ENCODE measurements around the gene SAG.

The SAG gene

GRCh38 chr2:233367586-233367985 is 60.0 kb downstream of the SAG start:
- no peak for TF ChIP-seq CTCF (IDR thresholded peaks at IDR 0.05)
- no peak for DNase-seq
- Mint-ChIP-seq H3K4me1 (peaks cover 15% of the 10 kb centered on the region), H3K36me3 (ENCODE audit: low read depth) (peaks cover 63% of the 10 kb centered on the region), H3K4me3 (no peak overlapping the region), H3K27ac (no peak overlapping the region), H3K9me3 (peaks cover 11% of the 10 kb centered on the region), H3K27me3 (ENCODE audit: low read depth, poor library complexity) (peaks cover 9% of the 10 kb centered on the region)

GRCh38 chr2:233368756-233369155 is 61.1 kb downstream of the SAG start:
- Mint-ChIP-seq H3K27me3 (ENCODE audit: low read depth, poor library complexity) (peaks cover 9% of the 10 kb centered on the region), H3K4me1 (peaks cover 20% of the 10 kb centered on the region), H3K4me3 (no peak overlapping the region), H3K36me3 (ENCODE audit: low read depth) (peaks cover 53% of the 10 kb centered on the region), H3K27ac (peak overlapping the region; percentile 80), H3K9me3 (peaks cover 8% of the 10 kb centered on the region)
- no peak for TF ChIP-seq CTCF (IDR thresholded peaks at IDR 0.05)
- no peak for DNase-seq

GRCh38 chr2:233369462-233369861 is 61.8 kb downstream of the SAG start:
- peaks cover 46% of the 10 kb centered on the region for H3K36me3 Mint-ChIP-seq (ENCODE audit: low read depth)
- peaks cover under 1% of the 10 kb centered on the region for H3K9me3 Mint-ChIP-seq
- no peak overlapping the region for H3K27ac Mint-ChIP-seq
- TF ChIP-seq CTCF (IDR thresholded peaks at IDR 0.05), result no peak
- H3K4me1 Mint-ChIP-seq, result peaks cover 20% of the 10 kb centered on the region
- H3K27me3 Mint-ChIP-seq (ENCODE audit: low read depth, poor library complexity), result peaks cover 9% of the 10 kb centered on the region
- DNase-seq, result no peak
- H3K4me3 Mint-ChIP-seq, result no peak overlapping the region

GRCh38 chr2:233369897-233370685 is 62.5 kb downstream of the SAG start:
- Mint-ChIP-seq H3K4me1 (peaks cover 20% of the 10 kb centered on the region), H3K4me3 (no peak overlapping the region), H3K27me3 (ENCODE audit: low read depth, poor library complexity) (peaks cover 9% of the 10 kb centered on the region), H3K27ac (no peak overlapping the region), H3K36me3 (ENCODE audit: low read depth) (peaks cover 39% of the 10 kb centered on the region), H3K9me3 (no peaks in the 10 kb centered on the region)
- DNase-seq, result no peak
- TF ChIP-seq CTCF (IDR thresholded peaks at IDR 0.05), result no peak

GRCh38 chr2:233371641-233372040 is 64.0 kb downstream of the SAG start:
- no peak overlapping the region for H3K4me3 Mint-ChIP-seq
- no peaks in the 10 kb centered on the region for H3K9me3 Mint-ChIP-seq
- peaks cover 39% of the 10 kb centered on the region for H3K36me3 Mint-ChIP-seq (ENCODE audit: low read depth)
- peaks cover 24% of the 10 kb centered on the region for H3K4me1 Mint-ChIP-seq
- H3K27ac Mint-ChIP-seq, result no peak overlapping the region
- peaks cover 6% of the 10 kb centered on the region for H3K27me3 Mint-ChIP-seq (ENCODE audit: low read depth, poor library complexity)
- TF ChIP-seq CTCF (IDR thresholded peaks at IDR 0.05), result no peak
- no peak for DNase-seq

- no peak overlapping the region for H3K4me3 Mint-ChIP-seq
- H3K9me3 Mint-ChIP-seq, result no peaks in the 10 kb centered on the region
- no peak for DNase-seq
- H3K27ac Mint-ChIP-seq, result no peak overlapping the region
- TF ChIP-seq CTCF (IDR thresholded peaks at IDR 0.05), result no peak
- H3K36me3 Mint-ChIP-seq (ENCODE audit: low read depth), result peaks cover 39% of the 10 kb centered on the region
- H3K4me1 Mint-ChIP-seq, result peaks cover 24% of the 10 kb centered on the region
- peaks cover 1% of the 10 kb centered on the region for H3K27me3 Mint-ChIP-seq (ENCODE audit: low read depth, poor library complexity)
These were observed 65.2 kb downstream of the SAG start for GRCh38 chr2:233372855-233373254.

Data from nephron progenitor cell (in vitro differentiated cells).